Spleen (tissue), 13 donors: ENCODE results near the gene ITPKB. TPM values are rescaled to one million over a fixed set of nuclear protein-coding genes. Genes with fewer than 3 reads are reported as not detected.

Experiments
- DNase-seq: peaks from one replicate; pipeline ENCODE4 v3.0.0-alpha.2; 2020
- H3K27ac ChIP-seq, 8 donors: fragments of 200-600 bp; sonication (generic) in 7 of 8; 1 replicate in 4 of 8; 2 replicates in 4 of 8; pipeline versions ENCODE4 v1.5.0 to v1.8.0; 2016 to 2021; ENCODE audit warnings: inconsistent platforms in 4 of 8, mild to moderate bottlenecking in 4 of 8, moderate library complexity in 1 of 8
- H3K27me3 ChIP-seq, 7 donors: fragments of 200-600 bp; sonication (generic) in 6 of 7; replicated peaks in 1 of 7; 1 replicate in 4 of 7; 2 replicates in 3 of 7; pipeline versions ENCODE4 v1.5.0 to v1.8.0; 2016 to 2021; ENCODE audit warnings: inconsistent platforms in 3 of 7, mild to moderate bottlenecking in 1 of 7
- H3K36me3 ChIP-seq, 6 donors: fragments of 200-600 bp; sonication (generic) in 5 of 6; 1 replicate in 4 of 6; 2 replicates in 2 of 6; pipeline versions ENCODE4 v1.5.0 to v1.8.0; 2016 to 2021; ENCODE audit warnings: inconsistent platforms in 2 of 6
- H3K4me1 ChIP-seq, 6 donors: fragments of 200-600 bp; sonication (generic) in 5 of 6; 1 replicate in 3 of 6; 2 replicates in 3 of 6; pipeline versions ENCODE4 v1.5.0 to v1.8.0; 2016 to 2021; ENCODE audit warnings: inconsistent platforms in 3 of 6
- H3K4me3 ChIP-seq, 8 donors: fragments of 200-600 bp; sonication (generic) in 7 of 8; 1 replicate in 4 of 8; 2 replicates in 4 of 8; pipeline versions ENCODE4 v1.5.0 to v1.8.0; 2016 to 2021; ENCODE audit warnings: inconsistent platforms in 4 of 8, mild to moderate bottlenecking in 4 of 8, moderate library complexity in 2 of 8
- H3K9me3 ChIP-seq, 8 donors: fragments of 200-600 bp; sonication (generic) in 7 of 8; 1 replicate in 4 of 8; 2 replicates in 4 of 8; pipeline versions ENCODE4 v1.5.0 to v1.8.0; 2016 to 2021; ENCODE audit warnings: inconsistent platforms in 4 of 8
- CTCF ChIP-seq, 11 experiments: fragments of 200-600 bp in 7 of 11; fragments of 450-650 bp in 4 of 11; sonication (generic) in 4 of 11; IDR thresholded peaks in 8 of 11; conservative IDR thresholded peaks in 3 of 11; 1 replicate in 7 of 11; 2 replicates in 4 of 11; pipeline versions ENCODE4 v1.4.0 to v1.8.0; 2016 to 2021; ENCODE audit warnings: antibody characterized with exemption in 11 of 11, inconsistent platforms in 4 of 11, mild to moderate bottlenecking in 1 of 11
- POLR2A ChIP-seq, 3 donors: fragments of 450-650 bp; IDR thresholded peaks; one replicate each; pipeline ENCODE4 v1.5.1; 2017; ENCODE audit warnings: antibody characterized with exemption in 3 of 3, mild to moderate bottlenecking in 1 of 3
- POLR2AphosphoS5 ChIP-seq, 3 donors: sonication (generic); formaldehyde crosslinking; IDR thresholded peaks; one replicate each; pipeline ENCODE4 v1.5.1; 2017; ENCODE audit warnings: antibody characterized with exemption in 3 of 3
- WGBS, 5 donors: extraction: QIAGEN DNeasy Blood & Tissue Kit in 3 of 5; methylation state at CpG; one replicate each; pipeline versions ENCODE4 v1.1.5 to v1.1.7; 2013 to 2018; 5-methylcytosine and 5-hydroxymethylcytosine counted together
- intact Hi-C: fragments of 100-400 bp; cut with DNase I; formaldehyde crosslinking; loops from one replicate; pipeline ENCODE4 v1.15.0; 2023; ENCODE audit warnings: low total_unique reads
- long read RNA-seq, 2 donors: transcript quantifications; one replicate each; lab custom pipeline, GENCODE V29; 2026
- polyA plus RNA-seq, 3 donors: library from polyadenylated mRNA; stranded (reverse); fragments of 200-250 nt; gene quantifications; one replicate each; pipeline ENCODE4 v1.2.1, GENCODE V29; 2013
- total RNA-seq, 7 donors: library from RNA; depleted of rRNA in 3 of 7; stranded (reverse); fragments of >200 nt in 3 of 7; fragmentation: NEBNext Ultra II Directional in 4 of 7; extraction: Animal tissue kit (Norgen Biotek cat#: 25700) in 4 of 7; gene quantifications; one replicate each; pipeline versions ENCODE4 v1.1.0 to v1.2.1, GENCODE V29; 2016 to 2021
- donor health status: healthy with polysubstance abuse.
- donor health status: DM: no; HTN: no; CAD: no; lungs with moderate emphysema.
- donor health status: DM: no; HTN: no; CAD: no.
- donor health status: Bipolar disorder and iron deficiency.
- donor health status: healthy.
- donor health status: DM: no; HTN: no; CAD: no.
- donor health status: DM: yes; HTN: yes; CAD: no.

ITPKB gene
- 10 to 100 TPM; 51.1 to 74.6 (median 68.2) TPM for total RNA-seq
- 10 to 100 TPM in 2 of 3 donors, 1 to 10 TPM in 1; 8.5 to 24.4 (median 11.8) TPM for polyA plus RNA-seq
- long read RNA-seq, donor 1, full-length matches to known transcripts = 7 of 18 reads
- long read RNA-seq, donor 1, partial matches to known transcripts = 11 of 18 reads
- long read RNA-seq, donor 1, other reads (novel, unspliced or antisense) = 0 of 18 reads
- long read RNA-seq, donor 2, full-length matches to known transcripts = 1 of 6 reads
- long read RNA-seq, donor 2, partial matches to known transcripts = 5 of 6 reads
- long read RNA-seq, donor 2, other reads (novel, unspliced or antisense) = 0 of 6 reads

- Histone ChIP-seq H3K9me3 (peaks cover 0 to 14% (median 2%) of the 10 kb centered on the region in 8 donors), H3K27ac (peak within 1 kb of the TSS; percentile 88 to 97 (median 92)), H3K36me3 (peaks cover 0 to 28% (median 18%) of the 10 kb centered on the region in 6 donors), H3K4me1 (peaks cover 37 to 57% (median 52%) of the 10 kb centered on the region in 6 donors), H3K27me3 (no peaks in the 10 kb centered on the region), H3K4me3 (peak within 1 kb of the TSS; percentile 71 to 98 (median 96))
- TF ChIP-seq POLR2AphosphoS5 (IDR thresholded peaks at IDR 0.05) = peak; percentile 85 to 90 (median 89)
- no peak for TF ChIP-seq CTCF (IDR thresholded peaks at IDR 0.05 in 8 of 11, conservative IDR thresholded peaks at IDR 0.05 in 3 of 11)
- TF ChIP-seq POLR2A (IDR thresholded peaks at IDR 0.05) = peak in 1 of 3 donors; percentile 79
- peak; percentile 90 for DNase-seq
- intact Hi-C loops = loop anchor here (10.0 kb wide), 1 partner anchor 84 kb away; no protein-coding TSS in a partner anchor
- WGBS, 5 donors = 0% methylated on average over 23 of the region's 23 CpGs
Observed at GRCh38 chr1:226738995-226739695, at the start of gene ITPKB. Gene ITPKB, minus strand, starts transcription at chr1:226739282. Its CDS starts 1,824 bp downstream, at chr1:226737458.

- intact Hi-C loops = no loop called here
- WGBS, 5 donors = 91 to 97% (median 95%) methylated on average over 7 of the region's 7 CpGs
- H3K36me3 ChIP-seq = no peaks in the 10 kb centered on the region
- no peak overlapping the region for H3K4me3 ChIP-seq
- TF ChIP-seq POLR2AphosphoS5 (IDR thresholded peaks at IDR 0.05) (no peak), POLR2A (IDR thresholded peaks at IDR 0.05) (no peak), CTCF (IDR thresholded peaks at IDR 0.05 in 8 of 11, conservative IDR thresholded peaks at IDR 0.05 in 3 of 11) (no peak)
- DNase-seq = no peak
- no peaks in the 10 kb centered on the region for H3K4me1 ChIP-seq
- H3K27ac ChIP-seq = no peak overlapping the region
- no peaks in the 10 kb centered on the region for H3K9me3 ChIP-seq
- H3K27me3 ChIP-seq = no peaks in the 10 kb centered on the region
Observed at GRCh38 chr1:226787638-226788037, 48.6 kb upstream of the ITPKB start.

GRCh38 chr1:226787071-226787470 is 48.0 kb upstream of the ITPKB start:
- no peaks in the 10 kb centered on the region for H3K36me3 ChIP-seq
- H3K4me1 ChIP-seq = no peaks in the 10 kb centered on the region
- WGBS, 5 donors = 81 to 93% (median 89%) methylated on average over 2 of the region's 2 CpGs
- H3K27ac ChIP-seq = no peak overlapping the region
- intact Hi-C loops = no loop called here
- no peak overlapping the region for H3K4me3 ChIP-seq
- no peaks in the 10 kb centered on the region for H3K27me3 ChIP-seq
- TF ChIP-seq CTCF (IDR thresholded peaks at IDR 0.05 in 8 of 11, conservative IDR thresholded peaks at IDR 0.05 in 3 of 11) (no peak), POLR2AphosphoS5 (IDR thresholded peaks at IDR 0.05) (no peak), POLR2A (IDR thresholded peaks at IDR 0.05) (no peak)
- H3K9me3 ChIP-seq = no peaks in the 10 kb centered on the region
- DNase-seq = no peak

- Histone ChIP-seq H3K4me1 (no peaks in the 10 kb centered on the region), H3K36me3 (no peaks in the 10 kb centered on the region), H3K27ac (no peak overlapping the region), H3K27me3 (no peaks in the 10 kb centered on the region), H3K9me3 (no peaks in the 10 kb centered on the region), H3K4me3 (no peak overlapping the region)
- WGBS, 5 donors = 76 to 86% (median 78%) methylated on average over 3 of the region's 3 CpGs
- TF ChIP-seq POLR2AphosphoS5 (IDR thresholded peaks at IDR 0.05) (no peak), CTCF (IDR thresholded peaks at IDR 0.05 in 8 of 11, conservative IDR thresholded peaks at IDR 0.05 in 3 of 11) (no peak), POLR2A (IDR thresholded peaks at IDR 0.05) (no peak)
- peak; percentile 22 for DNase-seq
- intact Hi-C loops = no loop called here
Observed at GRCh38 chr1:226786550-226786949, 47.5 kb upstream of the ITPKB start.
